Measurements from ENCODE around the gene RBM11.
A peak's percentile ranks its signal among the peaks of the same experiment; 100 is the strongest.
"Not testable (repeated sequence)": the region's sequence is repeated elsewhere in the genome, so short reads cannot be mapped to it uniquely, and the experiment has no call there.

Gene RBM11

GRCh38 chr21:14215971-14216641 lies at the start of gene RBM11:
TSS of gene RBM11 (plus strand) at chr21:14216157. CDS start at chr21:14216187, 30 bp downstream.
- Mint-ChIP-seq H3K27ac (no peak within 1 kb of the TSS), H3K36me3 (no peaks in the 10 kb centered on the region), H3K9me3 (no peaks in the 10 kb centered on the region), H3K4me3 (peak within 1 kb of the TSS; percentile 87 to 89), H3K4me1 (peaks cover 0 to 3% of the 10 kb centered on the region in 2 donors), H3K27me3 (peaks cover 0 to 8% of the 10 kb centered on the region in 2 donors)
- peak; percentile 59 for DNase-seq
- ATAC-seq (replicated peaks), result peak; percentile 97 to 98

DNA sequence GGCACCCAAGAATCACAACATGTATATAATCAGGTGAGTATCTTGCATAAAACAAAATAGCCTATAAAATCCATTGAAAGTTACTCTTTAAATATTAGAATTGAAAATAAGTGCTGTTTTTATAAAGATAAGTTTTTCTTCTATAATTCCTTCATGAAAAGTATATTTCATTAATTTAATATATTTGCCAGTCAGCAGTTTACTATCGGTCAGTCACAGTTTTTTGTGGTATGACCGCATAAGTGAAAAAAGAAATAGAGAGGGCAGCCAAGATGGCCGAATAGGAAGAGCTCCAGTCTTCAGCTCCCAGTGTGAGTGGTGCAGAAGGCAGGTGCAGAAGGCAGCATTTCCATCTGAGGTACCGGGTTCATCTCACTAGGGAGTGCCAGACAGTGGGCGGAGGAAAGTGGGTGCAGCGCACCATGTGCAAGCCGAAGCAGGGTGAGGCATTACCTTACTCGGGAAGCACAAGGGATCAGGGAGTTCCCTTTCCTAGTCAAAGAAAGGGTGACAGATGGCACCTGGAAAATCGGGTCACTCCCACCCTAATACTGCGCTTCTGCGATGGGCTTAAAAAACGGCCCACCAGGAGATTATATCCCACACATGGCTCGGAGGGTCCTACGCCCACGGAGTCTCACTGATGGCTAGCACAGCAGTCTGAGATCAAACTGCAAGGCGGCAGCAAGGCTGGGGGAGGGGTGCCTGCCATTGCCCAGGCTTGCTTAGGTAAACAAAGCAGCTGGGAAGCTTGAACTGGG lies 49.3 kb upstream of the RBM11 start:
- ATAC-seq (replicated peaks); H3K9me3 Mint-ChIP-seq; H3K27ac Mint-ChIP-seq; H3K36me3 Mint-ChIP-seq; DNase-seq; H3K4me3 Mint-ChIP-seq; H3K4me1 Mint-ChIP-seq; H3K27me3 Mint-ChIP-seq: not testable (repeated sequence)

DNA sequence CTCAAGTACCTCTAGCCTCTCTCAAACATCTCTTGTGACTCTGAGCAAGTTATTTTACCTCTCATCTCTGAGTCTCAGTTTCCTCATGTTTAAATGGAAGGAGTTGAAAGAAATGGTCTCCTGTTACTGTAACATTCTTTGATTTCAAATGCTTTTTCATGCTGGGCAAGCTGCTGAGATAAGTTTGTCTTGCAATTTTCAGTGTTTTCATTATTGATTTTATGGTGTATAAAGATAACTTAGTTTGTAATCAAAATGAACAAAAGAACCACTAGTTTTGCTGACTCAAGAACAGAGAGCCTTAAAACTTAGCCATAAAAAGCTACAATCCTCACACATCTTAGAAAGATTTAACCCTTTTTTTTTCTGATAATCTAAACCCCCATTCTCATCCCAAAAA lies 9.7 kb upstream of the RBM11 start:
- DNase-seq (no peak), ATAC-seq (replicated peaks) (no peak)
- Mint-ChIP-seq H3K4me3 (no peak overlapping the region), H3K4me1 (no peaks in the 10 kb centered on the region), H3K27ac (no peak overlapping the region), H3K27me3 (peaks cover 0 to 12% of the 10 kb centered on the region in 2 donors), H3K9me3 (peaks cover 0 to under 1% of the 10 kb centered on the region in 2 donors), H3K36me3 (no peaks in the 10 kb centered on the region)

DNA sequence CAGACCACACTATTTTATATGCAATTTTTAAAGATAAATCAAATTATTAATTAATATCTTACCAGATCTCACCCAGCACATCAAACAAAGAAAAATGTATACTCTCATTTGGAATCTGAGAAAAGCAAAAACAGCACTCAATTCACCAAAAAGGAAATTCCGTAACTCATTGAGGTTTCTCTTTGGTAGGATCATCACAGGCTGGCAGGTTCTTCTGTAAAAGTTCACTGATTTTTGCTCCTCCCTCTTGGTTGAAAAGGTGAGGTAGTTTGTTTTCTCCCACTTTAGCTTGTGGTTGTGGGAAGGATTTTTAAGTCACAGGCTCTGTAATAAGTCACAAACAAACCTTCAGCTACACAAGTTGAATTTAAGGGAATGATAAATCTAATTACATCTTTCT lies 5.2 kb upstream of the RBM11 start, which contains the start of gene LIPI:
LIPI (minus strand) TSS at position 218 of the 400 bp plus-strand sequence; CDS start at position 108, 110 bp downstream.
- H3K9me3 Mint-ChIP-seq, result no peaks in the 10 kb centered on the region

DNA sequence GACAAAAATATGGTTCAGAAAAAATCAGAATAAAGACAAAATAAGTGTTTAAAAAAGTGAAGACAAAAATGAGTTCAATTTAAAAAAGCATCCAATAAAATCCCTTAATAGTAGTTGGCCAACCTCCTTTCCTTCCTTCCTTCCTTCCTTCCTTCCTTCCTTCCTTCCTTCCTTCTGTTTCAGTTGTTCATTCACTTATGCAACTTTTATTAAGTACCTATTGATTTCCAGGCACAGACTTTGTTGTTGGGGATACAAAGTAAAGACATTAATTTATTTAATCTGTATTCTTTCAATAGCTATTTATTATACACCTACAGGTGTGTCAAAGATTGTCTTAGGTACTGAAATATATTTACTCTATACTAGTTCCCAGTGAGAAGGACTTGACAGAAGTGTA lies 2.8 kb upstream of the RBM11 start:
- Mint-ChIP-seq H3K36me3 (no peaks in the 10 kb centered on the region), H3K27ac (no peak overlapping the region), H3K4me1 (peaks cover 0 to 3% of the 10 kb centered on the region in 2 donors), H3K27me3 (peaks cover 4 to 8% of the 10 kb centered on the region in 2 donors), H3K4me3 (no peak overlapping the region), H3K9me3 (no peaks in the 10 kb centered on the region)
- ATAC-seq (replicated peaks) (no peak), DNase-seq (no peak)

More for the DNA sequence above, 5.2 kb upstream of the RBM11 start, which contains the start of gene LIPI:
- ATAC-seq (replicated peaks) (no peak), DNase-seq (no peak)
- Mint-ChIP-seq H3K27ac (no peak within 1 kb of the TSS), H3K27me3 (peaks cover 8 to 12% of the 10 kb centered on the region in 2 donors), H3K36me3 (no peaks in the 10 kb centered on the region), H3K4me1 (peaks cover 0 to under 1% of the 10 kb centered on the region in 2 donors), H3K4me3 (no peak within 1 kb of the TSS)

GRCh38 chr21:14223365-14223764 lies 7.4 kb downstream of the RBM11 start:
- Mint-ChIP-seq H3K9me3 (peaks cover under 1% of the 10 kb centered on the region in 2 donors), H3K36me3 (peaks cover under 1 to 3% of the 10 kb centered on the region in 2 donors), H3K4me3 (no peak overlapping the region), H3K4me1 (no peaks in the 10 kb centered on the region), H3K27me3 (no peaks in the 10 kb centered on the region), H3K27ac (no peak overlapping the region)
- DNase-seq (no peak), ATAC-seq (replicated peaks) (no peak)

- Mint-ChIP-seq H3K4me3 (no peak overlapping the region), H3K4me1 (no peaks in the 10 kb centered on the region), H3K27ac (no peak overlapping the region), H3K9me3 (peaks cover 11 to 14% of the 10 kb centered on the region in 2 donors), H3K27me3 (peaks cover 5 to 6% of the 10 kb centered on the region in 2 donors), H3K36me3 (peaks cover 9% of the 10 kb centered on the region in 2 donors)
- ATAC-seq (replicated peaks) (no peak), DNase-seq (no peak)
These were observed 13.4 kb downstream of the RBM11 start for GRCh38 chr21:14229399-14229798.

DNA sequence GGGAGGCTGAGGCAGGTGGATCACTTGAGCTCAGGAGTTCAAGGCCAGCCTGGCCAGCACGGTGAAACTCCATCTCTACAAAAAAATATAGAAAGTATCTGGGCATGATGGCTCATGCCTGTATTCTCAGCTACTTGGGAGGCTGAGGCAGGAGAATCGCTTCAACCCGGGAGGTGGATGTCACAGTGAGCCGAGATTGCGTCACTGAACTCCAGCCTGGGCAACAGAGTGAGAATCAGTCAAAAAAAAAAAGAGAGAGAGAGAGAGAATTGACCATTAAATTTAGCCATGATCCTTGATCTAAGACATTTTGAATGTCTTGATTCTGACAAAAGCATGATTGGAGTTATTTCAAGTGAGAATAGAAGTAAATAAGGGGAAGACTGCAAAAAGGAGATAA lies 19.1 kb downstream of the RBM11 start:
- Mint-ChIP-seq H3K27ac (no peak overlapping the region), H3K27me3 (peaks cover 12 to 21% of the 10 kb centered on the region in 2 donors), H3K4me3 (no peak overlapping the region), H3K9me3 (peaks cover 2 to 4% of the 10 kb centered on the region in 2 donors), H3K4me1 (no peaks in the 10 kb centered on the region), H3K36me3 (no peaks in the 10 kb centered on the region)
- ATAC-seq (replicated peaks), result no peak
- no peak for DNase-seq

DNA sequence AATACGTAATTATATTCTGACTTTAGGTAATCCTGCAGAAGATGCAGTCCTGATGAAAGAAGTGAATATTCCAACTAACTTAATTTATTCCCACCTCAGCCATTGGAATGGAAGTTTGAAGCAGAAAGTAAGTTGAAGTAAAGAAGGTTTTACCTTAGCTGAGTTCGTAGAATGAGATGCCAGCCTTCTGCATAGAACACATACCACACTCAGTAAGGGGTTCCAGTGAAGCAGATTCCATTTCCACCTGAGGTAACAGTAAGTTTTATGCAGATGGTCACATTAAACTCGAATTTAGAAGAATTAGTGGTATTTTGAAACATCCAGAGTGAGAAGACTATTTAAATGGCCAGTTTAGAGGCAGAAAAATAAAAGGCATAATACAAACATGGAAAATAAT lies 20.2 kb downstream of the RBM11 start:
- DNase-seq (no peak), ATAC-seq (replicated peaks) (no peak)
- no peak overlapping the region for H3K4me3 Mint-ChIP-seq
- peaks cover 12 to 21% of the 10 kb centered on the region in 2 donors for H3K27me3 Mint-ChIP-seq
- no peaks in the 10 kb centered on the region for H3K4me1 Mint-ChIP-seq
- no peaks in the 10 kb centered on the region for H3K36me3 Mint-ChIP-seq
- no peak overlapping the region for H3K27ac Mint-ChIP-seq
- H3K9me3 Mint-ChIP-seq, result no peaks in the 10 kb centered on the region

- H3K36me3 Mint-ChIP-seq, result no peaks in the 10 kb centered on the region
- no peaks in the 10 kb centered on the region for H3K4me1 Mint-ChIP-seq
- no peaks in the 10 kb centered on the region for H3K9me3 Mint-ChIP-seq
- no peak overlapping the region for H3K27ac Mint-ChIP-seq
- peaks cover 9 to 16% of the 10 kb centered on the region in 2 donors for H3K27me3 Mint-ChIP-seq
- DNase-seq (no peak), ATAC-seq (replicated peaks) (no peak)
- H3K4me3 Mint-ChIP-seq, result no peak overlapping the region
These were observed 23.3 kb downstream of the RBM11 start for GRCh38 chr21:14239281-14239680.

- Mint-ChIP-seq H3K36me3 (no peaks in the 10 kb centered on the region), H3K4me3 (no peak overlapping the region), H3K27me3 (peaks cover 2 to 9% of the 10 kb centered on the region in 2 donors), H3K4me1 (no peaks in the 10 kb centered on the region), H3K9me3 (no peaks in the 10 kb centered on the region), H3K27ac (no peak overlapping the region)
- ATAC-seq (replicated peaks) (no peak), DNase-seq (no peak)
These were observed 25.3 kb downstream of the RBM11 start for GRCh38 chr21:14241297-14241696.

- Mint-ChIP-seq H3K4me3 (no peak overlapping the region), H3K9me3 (no peaks in the 10 kb centered on the region)
- no peak for ATAC-seq (replicated peaks)
These were observed 27.5 kb downstream of the RBM11 start for GRCh38 chr21:14243461-14243860.

DNA sequence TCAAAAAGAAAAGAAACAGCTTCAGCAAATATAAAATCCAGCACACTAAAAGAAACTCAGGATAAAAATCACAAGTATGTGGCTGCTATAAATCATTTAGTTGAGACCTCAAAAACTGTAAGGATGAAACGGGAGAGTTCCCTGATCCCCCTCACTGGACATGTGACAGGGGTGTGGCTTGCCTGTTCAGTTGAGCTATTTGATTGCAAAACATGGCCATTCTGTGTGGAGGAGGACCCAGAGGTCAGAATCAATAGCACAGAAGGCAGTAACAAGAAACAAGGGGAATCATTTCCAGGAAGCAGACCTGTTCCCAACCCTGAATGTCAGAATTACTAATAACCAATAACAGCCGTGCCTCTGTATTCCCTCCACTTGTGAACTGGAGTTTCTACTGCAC lies 27.9 kb downstream of the RBM11 start:
- ATAC-seq (replicated peaks), result no peak
- H3K36me3 Mint-ChIP-seq, result no peaks in the 10 kb centered on the region
- H3K27ac Mint-ChIP-seq, result no peak overlapping the region
- H3K4me3 Mint-ChIP-seq, result no peak overlapping the region
- DNase-seq, result no peak
- H3K4me1 Mint-ChIP-seq, result no peaks in the 10 kb centered on the region
- H3K27me3 Mint-ChIP-seq, result peaks cover 0 to 10% of the 10 kb centered on the region in 2 donors
- no peaks in the 10 kb centered on the region for H3K9me3 Mint-ChIP-seq

More at GRCh38 chr21:14243461-14243860, 27.5 kb downstream of the RBM11 start:
- Mint-ChIP-seq H3K36me3 (no peaks in the 10 kb centered on the region), H3K27me3 (peaks cover 0 to 10% of the 10 kb centered on the region in 2 donors), H3K4me1 (no peaks in the 10 kb centered on the region), H3K27ac (no peak overlapping the region)
- no peak for DNase-seq

- H3K36me3 Mint-ChIP-seq, result no peaks in the 10 kb centered on the region
- peaks cover 3 to 12% of the 10 kb centered on the region in 2 donors for H3K27me3 Mint-ChIP-seq
- no peak overlapping the region for H3K27ac Mint-ChIP-seq
- H3K9me3 Mint-ChIP-seq, result peaks cover 2% of the 10 kb centered on the region in 2 donors
- ATAC-seq (replicated peaks) (no peak), DNase-seq (no peak)
- no peaks in the 10 kb centered on the region for H3K4me1 Mint-ChIP-seq
- H3K4me3 Mint-ChIP-seq, result no peak overlapping the region
These were observed 29.0 kb downstream of the RBM11 start for GRCh38 chr21:14244911-14245310.

DNA sequence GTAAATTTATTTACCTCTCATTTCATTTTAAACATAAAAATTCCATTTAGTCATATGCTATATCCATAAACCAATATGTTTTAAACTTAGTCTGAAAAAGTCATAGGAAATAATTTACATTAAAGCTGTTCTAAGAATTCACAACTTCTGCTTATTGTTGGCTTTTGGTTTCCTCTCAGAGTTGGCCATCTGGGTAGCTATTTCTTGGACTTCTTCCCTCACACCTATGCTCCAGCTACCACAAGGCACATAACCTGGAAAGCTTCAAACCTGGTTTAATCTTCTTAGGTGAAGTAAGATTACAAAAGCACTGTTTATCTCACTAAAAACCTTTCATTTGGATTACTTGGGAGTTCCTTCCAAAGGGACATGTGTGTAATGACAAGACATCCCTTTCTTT lies 29.8 kb downstream of the RBM11 start:
- H3K27ac Mint-ChIP-seq, result no peak overlapping the region
- H3K36me3 Mint-ChIP-seq, result no peaks in the 10 kb centered on the region
- peaks cover 4% of the 10 kb centered on the region in 2 donors for H3K9me3 Mint-ChIP-seq
- H3K4me3 Mint-ChIP-seq, result no peak overlapping the region
- ATAC-seq (replicated peaks) (no peak), DNase-seq (no peak)
- H3K27me3 Mint-ChIP-seq, result peaks cover 6 to 14% of the 10 kb centered on the region in 2 donors
- H3K4me1 Mint-ChIP-seq, result no peaks in the 10 kb centered on the region
